Activated T-helper 1 cell treated with anti-CD3 and anti-CD28 coated beads, Interleukin-2, amount 50 U/mL, for 16 hours (primary cell): ENCODE results near the gene AKTIP.
A peak's percentile ranks its signal among the peaks of the same experiment; 100 is the strongest.
"Not testable (repeated sequence)": the region's sequence is repeated elsewhere in the genome, so short reads cannot be mapped to it uniquely, and the experiment has no call there.

ENCODE experiments used
- DNase-seq, 2 donors: peaks; one replicate each; pipeline ENCODE4 v3.0.0-alpha.2; 2020; ENCODE audit warnings: low read depth in 1 of 2, low spot score in 1 of 2

The AKTIP gene

GRCh38 chr16:53502331-53503269 is at the start of gene AKTIP:
Gene AKTIP, minus strand, starts transcription at chr16:53503209. Its CDS starts 2,950 bp downstream, at chr16:53500259.
- no peak for DNase-seq

GRCh38 chr16:53549970-53550690 is 47.1 kb upstream of the AKTIP start:
- DNase-seq: peak in 1 of 2 donors; percentile 19

DNA sequence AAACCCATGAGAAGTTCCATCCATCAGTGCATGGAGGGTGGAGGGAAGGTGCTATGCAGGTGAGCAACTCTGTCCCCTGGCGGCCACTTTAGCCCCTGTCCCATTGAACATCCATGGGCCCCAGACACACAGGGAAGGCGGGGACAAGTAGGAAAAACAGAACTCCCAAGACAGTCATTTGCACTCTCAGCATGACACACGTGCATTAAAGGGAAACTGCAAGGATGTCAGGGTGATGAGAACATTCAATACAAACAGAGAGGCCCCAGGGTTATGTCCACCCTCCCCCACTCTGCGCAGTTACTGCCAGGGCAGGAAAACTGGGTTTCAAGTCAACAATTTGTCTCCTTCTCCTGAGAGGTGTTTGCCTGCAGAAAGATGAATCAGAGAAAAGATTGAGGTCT is 44.0 kb upstream of the AKTIP start:
- DNase-seq: no peak

- peak in 1 of 2 donors; percentile 18 for DNase-seq
Observed at GRCh38 chr16:53545433-53545832, 42.4 kb upstream of the AKTIP start.

GRCh38 chr16:53542283-53542682 is 39.3 kb upstream of the AKTIP start:
- no peak for DNase-seq

DNA sequence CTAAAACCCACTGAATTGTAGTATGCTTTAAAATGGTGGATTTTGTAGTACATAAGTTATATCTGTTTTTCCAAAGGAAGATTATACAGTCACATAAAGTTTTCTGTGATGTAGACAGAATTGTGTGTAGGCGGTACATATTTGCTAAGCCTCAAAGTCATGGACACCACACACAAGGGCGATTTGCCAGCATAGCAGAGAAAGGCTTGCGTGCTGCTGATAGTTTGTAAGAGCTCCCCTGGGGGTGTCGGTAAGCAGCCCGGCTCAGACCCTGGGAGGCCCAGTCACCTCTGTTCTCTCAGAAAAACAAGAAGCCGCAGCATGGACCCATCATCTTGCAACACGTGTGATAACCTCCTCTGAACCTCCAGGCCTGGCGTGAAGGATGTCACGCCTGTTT is 38.3 kb upstream of the AKTIP start:
- DNase-seq: no peak

DNA sequence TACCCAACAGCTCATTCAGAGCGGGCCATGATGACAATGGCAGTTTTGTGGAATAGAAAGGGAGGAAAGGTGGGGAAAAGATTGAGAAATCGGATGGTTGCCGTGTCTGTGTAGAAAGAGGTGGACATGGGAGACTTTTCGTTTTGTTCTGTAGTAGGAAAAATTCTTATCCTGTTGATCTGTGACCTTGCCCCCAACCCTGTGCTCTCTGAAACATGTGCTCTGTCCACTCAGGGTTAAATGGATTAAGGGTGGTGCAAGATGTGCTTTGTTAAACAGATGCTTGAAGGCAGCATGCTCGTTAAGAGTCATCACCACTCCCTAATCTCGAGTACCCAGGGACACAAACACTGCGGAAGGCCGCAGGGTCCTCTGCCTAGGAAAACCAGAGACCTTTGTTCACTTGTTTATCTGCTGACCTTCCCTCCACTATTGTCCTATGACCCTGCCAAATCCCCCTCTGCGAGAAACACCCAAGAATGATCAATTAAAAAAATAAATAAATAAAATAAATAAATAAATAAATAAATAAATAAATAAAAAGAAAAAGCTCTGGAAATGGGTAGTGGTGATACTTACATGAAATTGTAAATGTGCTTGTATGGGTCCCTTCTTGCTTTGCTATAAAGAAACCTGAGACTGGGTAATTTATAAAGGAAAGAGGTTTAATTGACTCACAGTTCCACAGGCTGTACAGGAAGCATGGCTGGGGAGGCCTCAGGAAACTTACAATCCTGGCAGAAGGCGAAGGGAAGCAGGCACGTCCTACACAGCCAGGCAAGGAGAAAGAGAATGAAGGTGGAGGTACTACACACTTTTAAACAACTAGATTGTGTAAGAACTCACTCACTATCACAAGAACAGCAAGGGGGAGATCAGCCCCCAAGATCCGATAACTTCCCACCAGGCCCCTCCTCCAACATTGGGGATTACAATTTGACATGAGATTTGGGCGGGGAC is 37.0 kb upstream of the AKTIP start:
- DNase-seq: not testable (repeated sequence)

DNA sequence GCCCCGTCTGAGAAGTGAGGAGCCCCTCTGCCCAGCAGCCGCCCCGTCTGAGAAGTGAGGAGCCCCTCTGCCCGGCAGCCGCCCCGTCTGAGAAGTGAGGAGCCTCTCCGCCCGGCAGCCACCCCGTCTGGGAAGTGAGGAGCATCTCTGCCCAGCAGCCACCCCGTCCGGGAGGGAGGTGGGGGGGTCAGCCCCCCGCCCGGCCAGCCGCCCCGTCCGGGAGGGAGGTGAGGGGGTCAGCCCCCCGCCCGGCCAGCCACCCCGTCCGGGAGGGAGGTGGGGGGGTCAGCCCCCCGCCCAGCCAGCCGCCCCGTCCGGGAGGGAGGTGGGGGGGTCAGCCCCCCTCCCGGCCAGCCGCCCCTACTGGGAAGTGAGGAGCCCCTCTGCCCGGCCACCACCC is 36.3 kb upstream of the AKTIP start:
- DNase-seq: not testable (repeated sequence)

- DNase-seq: no peak
Observed at GRCh38 chr16:53537626-53538025, 34.6 kb upstream of the AKTIP start.

- no peak for DNase-seq
Observed at GRCh38 chr16:53534206-53534605, 31.2 kb upstream of the AKTIP start.

GRCh38 chr16:53530741-53531140 is 27.7 kb upstream of the AKTIP start:
- no peak for DNase-seq

DNA sequence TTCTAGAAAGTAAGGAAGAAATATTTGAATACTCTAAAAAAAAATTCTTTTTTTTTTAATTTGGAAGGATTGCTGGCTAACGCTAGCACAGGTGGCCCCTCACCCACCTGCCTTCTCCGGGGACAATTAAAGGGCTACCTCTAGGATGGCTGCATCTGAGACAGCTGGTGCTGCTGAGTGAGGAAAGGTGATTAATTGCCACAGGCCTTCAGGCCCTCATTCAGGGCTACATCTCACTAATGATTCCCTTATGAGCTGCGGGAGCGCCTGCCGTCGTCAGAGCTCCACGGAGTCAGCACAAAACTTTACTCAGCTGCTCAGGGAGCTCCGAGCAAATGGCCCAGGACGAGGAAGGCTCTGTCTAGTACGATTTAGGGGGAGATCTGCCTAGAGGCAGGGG is 27.0 kb upstream of the AKTIP start:
- no peak for DNase-seq

GRCh38 chr16:53529513-53529912 is 26.5 kb upstream of the AKTIP start:
- no peak for DNase-seq

DNA sequence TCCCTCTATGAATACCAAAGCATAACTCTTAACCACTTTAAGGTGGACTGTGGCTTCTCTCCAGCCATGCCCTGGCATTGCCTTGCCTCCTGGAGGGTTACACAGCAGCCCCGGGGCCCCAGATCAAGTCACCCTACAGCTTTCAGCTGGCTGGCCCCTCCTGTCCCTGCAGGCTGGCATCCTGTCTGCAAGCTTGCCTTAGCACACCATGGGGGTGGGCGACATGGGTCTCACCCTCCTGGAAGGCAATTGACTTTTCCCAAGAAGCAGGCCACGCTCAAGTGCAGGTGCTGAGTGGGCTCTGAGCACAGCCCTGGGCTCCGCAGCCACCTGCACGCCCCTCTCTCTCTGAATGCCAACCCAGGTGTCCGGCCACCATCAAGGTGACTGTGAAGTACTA is 25.8 kb upstream of the AKTIP start:
- DNase-seq: no peak

GRCh38 chr16:53523971-53524548 is 21.1 kb upstream of the AKTIP start:
- no peak for DNase-seq

GRCh38 chr16:53523126-53523804 is 20.3 kb upstream of the AKTIP start:
- no peak for DNase-seq

DNA sequence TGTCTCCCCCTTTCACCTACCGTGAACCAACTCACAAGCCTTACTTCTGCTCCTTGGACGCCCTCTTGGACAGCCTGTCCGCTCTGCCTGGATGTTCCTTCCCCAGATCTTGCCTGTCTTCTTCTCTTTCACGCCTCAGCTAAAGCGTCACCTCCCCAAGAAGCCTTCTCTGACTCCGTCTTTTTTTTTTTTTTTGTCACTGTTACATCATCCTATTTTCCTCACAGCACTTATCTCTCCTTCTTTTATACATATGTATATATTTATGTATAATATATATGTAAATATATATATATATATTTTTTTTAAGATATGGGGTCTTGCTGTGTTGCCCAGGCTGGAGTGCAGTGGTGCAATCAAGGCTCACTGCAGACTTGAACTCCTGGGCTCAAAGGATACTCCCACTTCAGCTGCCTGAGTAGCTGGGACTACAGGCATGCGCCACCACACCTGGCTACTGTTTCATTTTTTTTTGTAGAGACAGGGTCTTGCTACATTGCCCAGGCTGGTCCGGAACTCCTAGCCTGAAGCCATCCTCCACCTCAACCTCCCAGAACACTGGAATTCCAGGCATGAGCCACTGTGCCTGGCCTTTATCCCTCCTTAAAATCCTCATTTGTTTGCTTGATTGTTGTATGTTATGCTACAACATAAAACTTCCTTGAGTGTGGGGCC is 16.5 kb upstream of the AKTIP start:
- DNase-seq: no peak

- DNase-seq: peak; percentile 53 to 57
Observed at GRCh38 chr16:53518550-53519416, 15.8 kb upstream of the AKTIP start.

- DNase-seq: no peak
Observed at GRCh38 chr16:53517851-53518250, 14.8 kb upstream of the AKTIP start.
